HG02884 (cell line): Measurements from ENCODE around the gene TMTC1.

Source experiments
- ATAC-seq: cut with Tn5 transposase; IDR thresholded peaks from one replicate; pipeline ENCODE4 v1.9.1; 2021; ENCODE audit warnings: mild to moderate bottlenecking, moderate library complexity; ENCODE audit not compliant: unreplicated experiment

Gene TMTC1

GRCh38 chr12:29713729-29714128, 70.0 kb downstream of the TMTC1 start:
- ATAC-seq, result no peak

- ATAC-seq, result no peak
Measured at GRCh38 chr12:29711381-29711780, 72.4 kb downstream of the TMTC1 start.

- ATAC-seq, result no peak
Measured at GRCh38 chr12:29710104-29710503, 73.6 kb downstream of the TMTC1 start.

- ATAC-seq, result no peak
Measured at GRCh38 chr12:29709496-29710040, 74.2 kb downstream of the TMTC1 start.

GRCh38 chr12:29709054-29709453, 74.7 kb downstream of the TMTC1 start:
- ATAC-seq, result no peak

- ATAC-seq, result no peak
Measured at GRCh38 chr12:29707846-29708245, 75.9 kb downstream of the TMTC1 start.

GRCh38 chr12:29706311-29706710, 77.4 kb downstream of the TMTC1 start:
- no peak for ATAC-seq

GRCh38 chr12:29703528-29703927, 80.2 kb downstream of the TMTC1 start:
- ATAC-seq, result no peak

GRCh38 chr12:29702972-29703371, 80.8 kb downstream of the TMTC1 start:
- no peak for ATAC-seq

GRCh38 chr12:29702222-29702621, 81.5 kb downstream of the TMTC1 start:
- ATAC-seq, result no peak

GRCh38 chr12:29700761-29701481, 82.8 kb downstream of the TMTC1 start:
- no peak for ATAC-seq

GRCh38 chr12:29698756-29699155, 85.0 kb downstream of the TMTC1 start:
- no peak for ATAC-seq

- no peak for ATAC-seq
Measured at GRCh38 chr12:29695800-29696199, 87.9 kb downstream of the TMTC1 start.

GRCh38 chr12:29695026-29695425, 88.7 kb downstream of the TMTC1 start:
- no peak for ATAC-seq

GRCh38 chr12:29694002-29694401, 89.7 kb downstream of the TMTC1 start:
- ATAC-seq, result no peak

- no peak for ATAC-seq
Measured at GRCh38 chr12:29692237-29692636, 91.5 kb downstream of the TMTC1 start.

- no peak for ATAC-seq
Measured at GRCh38 chr12:29691161-29691854, 92.4 kb downstream of the TMTC1 start.

- ATAC-seq, result no peak
Measured at GRCh38 chr12:29690728-29691127, 93.0 kb downstream of the TMTC1 start.

GRCh38 chr12:29688914-29689313, 94.8 kb downstream of the TMTC1 start:
- ATAC-seq, result no peak

- ATAC-seq, result no peak
Measured at GRCh38 chr12:29682088-29682487, 101.7 kb downstream of the TMTC1 start.

GRCh38 chr12:29681370-29681769, 102.4 kb downstream of the TMTC1 start:
- no peak for ATAC-seq

- no peak for ATAC-seq
Measured at GRCh38 chr12:29676676-29677075, 107.1 kb downstream of the TMTC1 start.
